Lung (tissue), 12 donors: ENCODE results near the gene PRKCB. TPM values are rescaled to one million over a fixed set of nuclear protein-coding genes. Genes with fewer than 3 reads are reported as not detected.

Experiments
- ATAC-seq: fragments of 200-7000 bp; cut with Tn5 transposase; one replicate; pipeline ENCODE4 v1.9.1; 2020; ENCODE audit warnings: moderate number of reproducible peaks; ENCODE audit not compliant: insufficient read depth, low FRiP score
- DNase-seq, 3 donors: peaks; one replicate each; pipeline ENCODE4 v3.0.0-alpha.2; 2013 to 2017
- H3K27ac ChIP-seq, 2 donors: one replicate each; pipeline ENCODE4 v1.5.1; 2013; ENCODE audit warnings: mild to moderate bottlenecking in 2 of 2, moderate library complexity in 2 of 2, control low read depth in 1 of 2, inconsistent platforms in 1 of 2, low read depth in 1 of 2, low read length in 1 of 2
- H3K27me3 ChIP-seq, 3 donors: one replicate each; pipeline ENCODE4 v1.5.1; 2013; ENCODE audit warnings: low read length in 2 of 3; ENCODE audit not compliant: control insufficient read depth in 3 of 3, insufficient read depth in 3 of 3
- H3K36me3 ChIP-seq, 4 donors: one replicate each; pipeline ENCODE4 v1.5.1; 2013; ENCODE audit warnings: low read length in 4 of 4, mild to moderate bottlenecking in 1 of 4, moderate library complexity in 1 of 4; ENCODE audit not compliant: control insufficient read depth in 4 of 4, insufficient read depth in 4 of 4
- H3K4me1 ChIP-seq, 5 donors: one replicate each; pipeline ENCODE4 v1.5.1; 2013; ENCODE audit warnings: low read length in 5 of 5, mild to moderate bottlenecking in 2 of 5, moderate library complexity in 1 of 5; ENCODE audit not compliant: control insufficient read depth in 5 of 5, insufficient read depth in 5 of 5
- H3K4me3 ChIP-seq: one replicate; pipeline ENCODE4 v1.5.1; 2013; ENCODE audit warnings: mild to moderate bottlenecking, control low read depth, moderate library complexity
- H3K9ac ChIP-seq, 2 donors: one replicate each; pipeline ENCODE4 v1.5.1; 2013; ENCODE audit warnings: low read length in 2 of 2, control low read depth in 1 of 2; ENCODE audit not compliant: insufficient read depth in 1 of 2
- H3K9me3 ChIP-seq, 4 donors: one replicate each; pipeline ENCODE4 v1.5.1; 2013; ENCODE audit warnings: low read length in 3 of 4, mild to moderate bottlenecking in 1 of 4, moderate library complexity in 1 of 4; ENCODE audit not compliant: control insufficient read depth in 4 of 4, insufficient read depth in 3 of 4
- WGBS, 2 donors: extraction: QIAGEN DNeasy Blood & Tissue Kit; methylation state at CpG; one replicate each; pipeline ENCODE4 v1.1.7; 2013; 5-methylcytosine and 5-hydroxymethylcytosine counted together
- polyA plus RNA-seq, 2 donors: library from polyadenylated mRNA; stranded (reverse); fragments of 200-250 nt; gene quantifications; one replicate each; pipeline ENCODE4 v1.2.1, GENCODE V29; 2013
- total RNA-seq, 2 donors: library from RNA; depleted of rRNA in 1 of 2; stranded (reverse); fragments of >200 nt in 1 of 2; gene quantifications; one replicate each; pipeline ENCODE4 v1.2.1, GENCODE V29; 2014 to 2021
- TF ChIP-seq, protein P1 (sequence below): IDR thresholded peaks from 2 replicates; pipeline ENCODE4 v1.5.1; 2012; ENCODE audit warnings: mild to moderate bottlenecking; ENCODE audit errors: control extremely low read depth, extremely low read depth
- donor health status: control.
- donor health status: control.
- donor health status: Bipolar disorder and iron deficiency.
- donor health status: healthy.
- donor health status: DM: yes; HTN: yes; CAD: no.

The PRKCB gene
- total and polyA plus RNA-seq, 4 donors: 2.5 to 46.4 (median 21.8) TPM

DNA sequence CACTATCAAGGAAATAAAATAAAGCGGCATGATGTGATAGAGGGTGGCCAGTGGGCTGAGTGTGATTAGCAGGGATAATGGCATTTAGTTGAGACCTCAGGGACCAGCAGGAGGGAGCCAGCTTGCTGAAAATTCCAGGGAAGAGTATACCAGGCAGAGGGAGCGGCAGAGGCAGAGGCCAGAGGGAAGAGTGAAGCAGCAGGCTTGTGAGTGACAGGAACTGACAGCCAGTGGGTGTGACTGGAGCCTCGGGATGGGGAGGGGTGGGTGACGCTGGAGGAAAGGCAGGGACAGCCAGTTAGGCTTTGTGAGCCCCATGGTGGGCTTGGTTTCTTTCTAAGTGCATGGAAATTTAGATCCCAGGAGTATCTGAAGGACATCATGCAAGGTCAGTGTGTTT lies 210.7 kb downstream of the PRKCB start:
- Histone ChIP-seq H3K4me1 (no peaks in the 10 kb centered on the region), H3K4me3 (no peak overlapping the region), H3K27ac (no peak overlapping the region), H3K36me3 (peaks cover 0 to 5% (median 1%) of the 10 kb centered on the region in 4 donors), H3K9me3 (no peaks in the 10 kb centered on the region), H3K9ac (no peak overlapping the region), H3K27me3 (peaks cover 0 to 3% (median 0%) of the 10 kb centered on the region in 3 donors)
- 61 to 73% methylated on average over 4 of the region's 4 CpGs for WGBS, 2 donors
- TF ChIP-seq, protein P1, sequence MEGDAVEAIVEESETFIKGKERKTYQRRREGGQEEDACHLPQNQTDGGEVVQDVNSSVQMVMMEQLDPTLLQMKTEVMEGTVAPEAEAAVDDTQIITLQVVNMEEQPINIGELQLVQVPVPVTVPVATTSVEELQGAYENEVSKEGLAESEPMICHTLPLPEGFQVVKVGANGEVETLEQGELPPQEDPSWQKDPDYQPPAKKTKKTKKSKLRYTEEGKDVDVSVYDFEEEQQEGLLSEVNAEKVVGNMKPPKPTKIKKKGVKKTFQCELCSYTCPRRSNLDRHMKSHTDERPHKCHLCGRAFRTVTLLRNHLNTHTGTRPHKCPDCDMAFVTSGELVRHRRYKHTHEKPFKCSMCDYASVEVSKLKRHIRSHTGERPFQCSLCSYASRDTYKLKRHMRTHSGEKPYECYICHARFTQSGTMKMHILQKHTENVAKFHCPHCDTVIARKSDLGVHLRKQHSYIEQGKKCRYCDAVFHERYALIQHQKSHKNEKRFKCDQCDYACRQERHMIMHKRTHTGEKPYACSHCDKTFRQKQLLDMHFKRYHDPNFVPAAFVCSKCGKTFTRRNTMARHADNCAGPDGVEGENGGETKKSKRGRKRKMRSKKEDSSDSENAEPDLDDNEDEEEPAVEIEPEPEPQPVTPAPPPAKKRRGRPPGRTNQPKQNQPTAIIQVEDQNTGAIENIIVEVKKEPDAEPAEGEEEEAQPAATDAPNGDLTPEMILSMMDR: no peak
- DNase-seq (no peak), ATAC-seq (no peak)

DNA sequence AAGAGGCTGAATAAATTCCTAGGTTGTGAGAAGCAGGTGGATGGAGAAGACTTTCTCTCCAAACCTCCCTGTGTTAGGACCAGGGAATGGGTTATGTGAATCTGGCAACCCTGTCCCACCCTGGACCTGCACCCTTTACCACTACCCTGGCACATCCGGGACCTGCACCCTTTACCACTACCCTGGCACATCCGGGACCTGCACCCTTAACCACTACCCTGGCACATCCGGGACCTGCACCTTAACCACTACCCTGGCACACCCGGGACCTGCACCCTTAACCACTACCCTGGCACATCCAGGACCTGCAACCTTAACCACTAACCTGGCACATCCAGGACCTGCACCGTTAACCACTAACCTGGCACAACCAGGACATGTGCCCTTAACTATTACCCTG lies 213.3 kb downstream of the PRKCB start:
- DNase-seq: no peak
- peaks cover 0 to 3% (median 0%) of the 10 kb centered on the region in 3 donors for H3K27me3 ChIP-seq
- no peaks in the 10 kb centered on the region for H3K4me1 ChIP-seq
- H3K36me3 ChIP-seq: peaks cover 0 to 12% (median 4%) of the 10 kb centered on the region in 4 donors
- TF ChIP-seq, protein P1: no peak
- H3K9me3 ChIP-seq: peaks cover 0 to 3% (median 0%) of the 10 kb centered on the region in 4 donors
- ATAC-seq: no peak
- WGBS, 2 donors: 88 to 92% methylated on average over 5 of the region's 5 CpGs
- H3K27ac ChIP-seq: no peak overlapping the region
- H3K9ac ChIP-seq: no peak overlapping the region
- H3K4me3 ChIP-seq: no peak overlapping the region

DNA sequence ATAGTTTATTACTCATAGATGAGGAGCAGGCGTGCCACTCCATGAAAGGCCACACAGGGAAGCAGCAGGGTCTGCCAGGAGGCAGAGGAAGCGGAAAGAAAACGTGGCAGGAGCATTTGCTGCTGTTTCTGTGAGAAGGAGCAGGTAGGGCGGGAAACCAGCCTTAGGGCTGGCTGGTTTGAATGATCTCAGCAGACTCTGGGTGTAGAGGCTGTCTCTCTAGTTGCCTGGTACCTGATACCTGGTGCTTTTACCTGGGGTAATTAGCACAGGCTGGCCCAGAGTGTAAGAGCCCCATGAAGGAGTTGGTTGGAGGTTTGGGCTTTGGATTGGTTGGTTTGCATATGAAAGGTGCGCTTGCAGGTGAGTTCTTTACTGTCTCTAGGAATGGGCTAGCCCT lies 215.3 kb downstream of the PRKCB start:
- Histone ChIP-seq H3K9me3 (peaks cover 0 to 3% (median 0%) of the 10 kb centered on the region in 4 donors), H3K27me3 (peaks cover 0 to 7% (median 0%) of the 10 kb centered on the region in 3 donors), H3K4me1 (no peaks in the 10 kb centered on the region), H3K27ac (no peak overlapping the region), H3K4me3 (no peak overlapping the region), H3K9ac (no peak overlapping the region), H3K36me3 (peaks cover 0 to 13% (median 3%) of the 10 kb centered on the region in 4 donors)
- ATAC-seq (no peak), DNase-seq (no peak)
- TF ChIP-seq, protein P1: no peak
- 72 to 80% methylated on average over 5 of the region's 5 CpGs for WGBS, 2 donors
